Subcutaneous adipose tissue (tissue), 4 donors: ENCODE results near the gene TMEM150A. TPM values are rescaled to one million over a fixed set of nuclear protein-coding genes. Genes with fewer than 3 reads are reported as not detected.

ENCODE experiments used
- total RNA-seq, 4 donors: library from RNA; depleted of rRNA; stranded (reverse); fragments of >200 nt; gene quantifications; one replicate each; pipeline ENCODE4 v1.1.0, GENCODE V29; 2016
- TF ChIP-seq, protein P1 (sequence below): fragments of 450-650 bp; IDR thresholded peaks from one replicate; pipeline ENCODE4 v1.5.1; 2016; ENCODE audit warnings: low read depth, mild to moderate bottlenecking, control low read depth, antibody characterized with exemption, moderate library complexity

TMEM150A gene
- total RNA-seq, 4 donors from 2014 or later: 14.3 to 21.4 (median 17.6) TPM

- TF ChIP-seq, protein P1, sequence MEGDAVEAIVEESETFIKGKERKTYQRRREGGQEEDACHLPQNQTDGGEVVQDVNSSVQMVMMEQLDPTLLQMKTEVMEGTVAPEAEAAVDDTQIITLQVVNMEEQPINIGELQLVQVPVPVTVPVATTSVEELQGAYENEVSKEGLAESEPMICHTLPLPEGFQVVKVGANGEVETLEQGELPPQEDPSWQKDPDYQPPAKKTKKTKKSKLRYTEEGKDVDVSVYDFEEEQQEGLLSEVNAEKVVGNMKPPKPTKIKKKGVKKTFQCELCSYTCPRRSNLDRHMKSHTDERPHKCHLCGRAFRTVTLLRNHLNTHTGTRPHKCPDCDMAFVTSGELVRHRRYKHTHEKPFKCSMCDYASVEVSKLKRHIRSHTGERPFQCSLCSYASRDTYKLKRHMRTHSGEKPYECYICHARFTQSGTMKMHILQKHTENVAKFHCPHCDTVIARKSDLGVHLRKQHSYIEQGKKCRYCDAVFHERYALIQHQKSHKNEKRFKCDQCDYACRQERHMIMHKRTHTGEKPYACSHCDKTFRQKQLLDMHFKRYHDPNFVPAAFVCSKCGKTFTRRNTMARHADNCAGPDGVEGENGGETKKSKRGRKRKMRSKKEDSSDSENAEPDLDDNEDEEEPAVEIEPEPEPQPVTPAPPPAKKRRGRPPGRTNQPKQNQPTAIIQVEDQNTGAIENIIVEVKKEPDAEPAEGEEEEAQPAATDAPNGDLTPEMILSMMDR: no peak
Observed at GRCh38 chr2:85595301-85596025, 7.0 kb downstream of the TMEM150A start, which contains the start of gene RNF181. RNF181 (plus strand) TSS chr2:85595745; CDS start chr2:85595764, 19 bp downstream.

DNA sequence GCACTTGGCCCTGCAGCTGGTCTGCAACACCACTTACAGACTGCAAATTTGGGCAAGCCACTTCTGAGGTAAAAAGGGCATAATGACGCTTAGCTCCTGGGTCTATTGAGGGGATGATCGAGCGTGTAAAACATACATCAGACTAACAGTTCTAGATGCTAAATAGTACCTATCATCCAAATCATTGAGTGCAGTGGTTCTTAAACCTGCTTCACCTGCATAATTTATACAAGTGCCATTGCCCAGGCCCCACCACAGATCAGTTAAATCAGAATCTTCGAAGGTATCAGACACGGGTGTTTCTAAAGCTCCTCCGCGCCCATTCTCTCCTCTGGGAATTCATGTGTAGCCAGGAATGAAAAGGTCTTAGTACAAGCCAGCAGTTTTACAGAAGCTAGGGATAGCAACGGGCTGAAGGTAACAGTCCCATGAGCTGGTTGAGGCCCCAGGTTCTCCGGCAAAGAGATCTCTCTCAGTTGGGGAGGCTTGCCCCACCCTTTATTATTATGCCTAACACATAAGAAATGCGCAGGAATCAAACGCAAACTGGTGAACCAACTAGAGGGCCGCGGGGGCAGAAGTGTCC is 7.7 kb downstream of the TMEM150A start:
- TF ChIP-seq, protein P1: no peak

GRCh38 chr2:85593023-85593422 is 9.5 kb downstream of the TMEM150A start:
- TF ChIP-seq, protein P1: no peak

GRCh38 chr2:85591563-85591962 is 10.9 kb downstream of the TMEM150A start:
- TF ChIP-seq, protein P1: no peak

GRCh38 chr2:85590950-85591349 is 11.5 kb downstream of the TMEM150A start:
- TF ChIP-seq, protein P1: no peak

GRCh38 chr2:85589982-85590791 is 12.3 kb downstream of the TMEM150A start:
- TF ChIP-seq, protein P1: no peak

DNA sequence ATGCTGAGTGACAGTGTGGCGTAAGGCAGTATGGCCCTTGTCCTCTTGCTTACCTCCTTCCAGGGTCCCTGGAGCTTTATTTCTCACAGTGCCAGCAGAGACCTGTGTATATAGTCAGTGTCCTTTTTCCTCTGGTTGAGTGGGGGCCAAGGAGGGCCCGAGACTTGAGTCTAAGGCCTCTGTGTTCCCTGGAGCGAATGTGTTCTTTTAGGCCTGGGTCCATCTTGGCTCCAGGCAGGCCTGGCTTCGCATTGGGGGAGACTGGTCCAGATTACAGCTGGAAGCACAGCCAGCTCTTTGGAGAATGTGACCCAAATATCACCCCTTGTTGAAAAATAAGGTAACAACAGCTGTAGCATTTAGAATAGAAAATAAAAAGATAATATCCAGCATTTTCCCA is 13.3 kb downstream of the TMEM150A start:
- TF ChIP-seq, protein P1: no peak
